ENCODE measurements around the gene RNU5D-1.
A peak's percentile ranks its signal among the peaks of the same experiment; 100 is the strongest.
"Not testable (repeated sequence)": the region's sequence is repeated elsewhere in the genome, so short reads cannot be mapped to it uniquely, and the experiment has no call there.

The RNU5D-1 gene

GRCh38 chr1:44707959-44708831 lies 22.8 kb downstream of the RNU5D-1 start:
- no peak overlapping the region for H3K27ac ChIP-seq
- TF ChIP-seq, protein P1, sequence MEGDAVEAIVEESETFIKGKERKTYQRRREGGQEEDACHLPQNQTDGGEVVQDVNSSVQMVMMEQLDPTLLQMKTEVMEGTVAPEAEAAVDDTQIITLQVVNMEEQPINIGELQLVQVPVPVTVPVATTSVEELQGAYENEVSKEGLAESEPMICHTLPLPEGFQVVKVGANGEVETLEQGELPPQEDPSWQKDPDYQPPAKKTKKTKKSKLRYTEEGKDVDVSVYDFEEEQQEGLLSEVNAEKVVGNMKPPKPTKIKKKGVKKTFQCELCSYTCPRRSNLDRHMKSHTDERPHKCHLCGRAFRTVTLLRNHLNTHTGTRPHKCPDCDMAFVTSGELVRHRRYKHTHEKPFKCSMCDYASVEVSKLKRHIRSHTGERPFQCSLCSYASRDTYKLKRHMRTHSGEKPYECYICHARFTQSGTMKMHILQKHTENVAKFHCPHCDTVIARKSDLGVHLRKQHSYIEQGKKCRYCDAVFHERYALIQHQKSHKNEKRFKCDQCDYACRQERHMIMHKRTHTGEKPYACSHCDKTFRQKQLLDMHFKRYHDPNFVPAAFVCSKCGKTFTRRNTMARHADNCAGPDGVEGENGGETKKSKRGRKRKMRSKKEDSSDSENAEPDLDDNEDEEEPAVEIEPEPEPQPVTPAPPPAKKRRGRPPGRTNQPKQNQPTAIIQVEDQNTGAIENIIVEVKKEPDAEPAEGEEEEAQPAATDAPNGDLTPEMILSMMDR (IDR thresholded peaks at IDR 0.05), result peak; percentile 88
- TF ChIP-seq ZFX (IDR thresholded peaks at IDR 0.05; ENCODE audit: borderline replicate concordance), result no peak

GRCh38 chr1:44707112-44707881 lies 23.7 kb downstream of the RNU5D-1 start:
- TF ChIP-seq ZFX (IDR thresholded peaks at IDR 0.05; ENCODE audit: borderline replicate concordance), result no peak
- TF ChIP-seq, protein P1 (IDR thresholded peaks at IDR 0.05), result no peak
- H3K27ac ChIP-seq, result no peak overlapping the region

- TF ChIP-seq, protein P1 (IDR thresholded peaks at IDR 0.05), result no peak
- no peak for TF ChIP-seq ZFX (IDR thresholded peaks at IDR 0.05; ENCODE audit: borderline replicate concordance)
- H3K27ac ChIP-seq, result no peak overlapping the region
These were observed 25.0 kb downstream of the RNU5D-1 start for GRCh38 chr1:44705938-44706337.

DNA sequence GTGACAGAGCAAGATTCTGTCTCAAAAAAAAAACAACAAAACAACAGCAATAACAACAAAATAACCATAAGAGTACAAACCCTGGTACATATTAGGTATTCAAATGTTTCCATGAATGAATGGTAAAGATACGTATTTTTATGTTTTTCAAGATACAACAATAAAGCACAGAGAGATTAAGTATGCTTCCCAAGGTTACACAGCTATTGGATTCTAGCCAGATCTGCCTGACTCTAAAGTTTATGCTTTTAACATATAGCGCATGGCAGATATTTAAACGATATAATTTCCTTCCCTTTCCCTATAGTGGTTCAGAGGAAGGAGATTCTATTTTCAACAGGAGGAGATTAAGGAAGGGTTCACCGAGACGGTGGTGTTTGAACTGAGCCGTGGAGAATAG lies 25.5 kb downstream of the RNU5D-1 start:
- H3K27ac ChIP-seq, result no peak overlapping the region
- TF ChIP-seq ZFX (IDR thresholded peaks at IDR 0.05; ENCODE audit: borderline replicate concordance), result no peak
- TF ChIP-seq, protein P1 (IDR thresholded peaks at IDR 0.05), result no peak

- TF ChIP-seq, protein P1 (IDR thresholded peaks at IDR 0.05), result no peak
- no peak for TF ChIP-seq ZFX (IDR thresholded peaks at IDR 0.05; ENCODE audit: borderline replicate concordance)
- H3K27ac ChIP-seq, result no peak overlapping the region
These were observed 29.8 kb downstream of the RNU5D-1 start for GRCh38 chr1:44701141-44701573.

DNA sequence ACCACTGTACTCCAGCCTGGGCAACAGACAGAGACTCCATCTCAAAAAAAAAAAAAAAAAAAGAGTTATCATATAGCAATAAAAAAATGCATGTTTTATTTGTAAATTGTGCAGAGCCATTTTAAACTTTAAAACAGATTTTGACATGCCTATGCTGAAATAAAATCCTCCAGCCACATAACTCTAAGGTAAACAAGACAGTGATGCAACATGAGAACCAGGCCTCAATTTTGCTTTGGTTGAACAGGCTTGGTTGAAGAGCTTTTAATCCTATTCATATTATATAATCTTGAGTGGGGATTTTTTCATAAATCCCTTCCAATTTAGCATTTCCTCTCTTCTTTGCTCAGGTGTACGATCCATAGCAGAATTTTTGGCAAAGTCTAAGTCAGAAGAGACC lies 30.4 kb downstream of the RNU5D-1 start:
- TF ChIP-seq ZFX (IDR thresholded peaks at IDR 0.05; ENCODE audit: borderline replicate concordance), result no peak

DNA sequence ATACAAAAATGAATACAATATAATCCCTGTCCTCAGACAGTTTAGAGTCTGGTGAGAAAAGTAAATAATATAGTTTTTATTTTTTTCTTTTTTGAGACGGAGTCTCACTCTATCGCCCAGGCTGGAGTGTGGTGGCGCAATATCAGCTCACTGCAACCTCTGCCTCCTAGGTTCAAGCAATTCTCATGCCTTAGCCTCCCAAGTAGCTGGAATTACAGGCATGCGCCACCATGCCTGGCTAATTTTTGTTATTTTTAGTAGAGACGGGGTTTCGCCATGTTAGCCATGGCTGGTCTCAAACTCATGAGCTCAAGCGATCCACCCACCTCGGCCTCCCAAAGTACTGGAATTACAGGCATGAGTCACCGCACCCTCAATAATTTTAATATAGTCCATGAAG lies 31.6 kb downstream of the RNU5D-1 start:
- not testable (repeated sequence) for H3K27ac ChIP-seq

More for the DNA sequence above, 30.4 kb downstream of the RNU5D-1 start:
- H3K27ac ChIP-seq, result no peak overlapping the region

DNA sequence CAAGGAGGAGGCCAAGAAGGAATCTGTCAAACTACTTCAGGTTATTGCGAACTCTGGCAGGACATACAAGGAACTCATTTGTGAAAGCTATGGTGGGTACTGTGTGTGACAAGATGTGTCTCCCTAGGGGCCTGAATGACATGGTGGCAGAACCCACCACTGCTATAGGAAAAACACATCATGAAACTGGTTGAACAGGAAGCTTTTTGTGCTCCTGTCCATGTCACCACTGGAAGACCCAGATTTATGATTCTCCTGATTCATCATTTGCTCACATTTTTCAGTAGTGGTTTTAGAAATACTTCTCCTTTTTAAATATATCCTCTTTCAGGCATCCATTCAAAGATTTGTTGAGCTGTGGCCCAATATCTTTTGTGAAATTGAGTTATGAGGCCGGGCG lies 32.8 kb downstream of the RNU5D-1 start:
- TF ChIP-seq ZFX (IDR thresholded peaks at IDR 0.05; ENCODE audit: borderline replicate concordance), result no peak
- TF ChIP-seq, protein P1 (IDR thresholded peaks at IDR 0.05), result no peak
- no peak overlapping the region for H3K27ac ChIP-seq

All from 22Rv1 (cell line).